GM12878 (cell line): ENCODE measurements around the gene MYG1.

Experiments
- BHLHE40 ChIP-seq, 2 experiments: fragments of 450-650 bp in 1 of 2; IDR thresholded peaks; 2 replicates each; pipeline ENCODE4 v1.6.1; 2011 to 2017; ENCODE audit warnings: low read depth in 2 of 2, borderline replicate concordance in 1 of 2, improper control_type of control experiment in 1 of 2, low read length in 1 of 2, mild to moderate bottlenecking in 1 of 2
- CREM ChIP-seq: IDR thresholded peaks from 2 replicates; pipeline ENCODE4 v1.6.1; 2014; ENCODE audit warnings: antibody characterized with exemption, low read depth
- CTCF ChIP-seq, 3 experiments: IDR thresholded peaks in 2 of 3; conservative IDR thresholded peaks in 1 of 3; 2 replicates each; pipeline ENCODE4 v1.5.1; 2011; ENCODE audit warnings: low read depth in 3 of 3, low read length in 3 of 3, mild to moderate bottlenecking in 3 of 3, control low read depth in 2 of 3, moderate library complexity in 2 of 3, inconsistent platforms in 1 of 3, mixed read lengths in 1 of 3; ENCODE audit not compliant: control insufficient read depth in 2 of 3, insufficient read depth in 1 of 3; ENCODE audit errors: extremely low read depth in 1 of 3
- E4F1 ChIP-seq: fragments of 450-650 bp; IDR thresholded peaks from 2 replicates; pipeline ENCODE4 v1.6.1; 2018; ENCODE audit warnings: borderline replicate concordance, mild to moderate bottlenecking; ENCODE audit not compliant: partially characterized antibody
- FOXK2 ChIP-seq: fragments of 450-650 bp; IDR thresholded peaks from 2 replicates; pipeline ENCODE4 v1.6.1; 2017; ENCODE audit warnings: mild to moderate bottlenecking, moderate library complexity
- HDAC2 ChIP-seq: fragments of 200-600 bp; sonication (generic); IDR thresholded peaks from 2 replicates; pipeline ENCODE4 v1.6.1; 2017
- MEF2A ChIP-seq: IDR thresholded peaks from 2 replicates; pipeline ENCODE4 v1.6.1; 2011; ENCODE audit warnings: low read depth, mild to moderate bottlenecking, low read length, moderate library complexity; ENCODE audit not compliant: insufficient read depth
- MYC ChIP-seq: IDR thresholded peaks from 2 replicates; pipeline ENCODE4 v1.6.1; 2011; ENCODE audit warnings: mild to moderate bottlenecking, low read length, moderate library complexity, inconsistent platforms; ENCODE audit not compliant: insufficient read depth, insufficient replicate concordance, insufficient read length, severe bottlenecking
- POLR2A ChIP-seq: IDR thresholded peaks from 2 replicates; pipeline ENCODE4 v1.6.1; 2011; ENCODE audit warnings: low read depth, mild to moderate bottlenecking, low read length
- POLR2AphosphoS5 ChIP-seq: IDR thresholded peaks from 2 replicates; pipeline ENCODE4 v1.6.1; 2011; ENCODE audit warnings: mild to moderate bottlenecking, low read length, inconsistent platforms
- YY1 ChIP-seq: IDR thresholded peaks from 2 replicates; pipeline ENCODE4 v1.6.1; 2011; ENCODE audit warnings: low read depth, mild to moderate bottlenecking, low read length
- ZNF274 ChIP-seq: IDR thresholded peaks from one replicate; pipeline ENCODE4 v1.8.0; 2011; ENCODE audit not compliant: insufficient read length, insufficient read depth

GRCh38 chr12:53338017-53338416, 38.5 kb downstream of the MYG1 start:
- TF ChIP-seq YY1 (no peak), POLR2A (no peak), CTCF (IDR thresholded peaks at IDR 0.05 in 2 of 3, conservative IDR thresholded peaks at IDR 0.05 in 1 of 3; ENCODE audit: control insufficient read depth in 2 of 3, extremely low read depth in 1 of 3, insufficient read depth in 1 of 3, low read depth in 3 of 3, low read length in 3 of 3) (no peak), HDAC2 (no peak), FOXK2 (no peak), MEF2A (no peak), BHLHE40 (IDR thresholded peaks at IDR 0.05; ENCODE audit: borderline replicate concordance in 1 of 2, low read depth in 2 of 2, low read length in 1 of 2) (no peak), E4F1 (no peak), CREM (no peak), MYC (no peak), POLR2AphosphoS5 (no peak), ZNF274 (no peak)
